ENCODE results near the gene WWOX.

The WWOX gene

DNA sequence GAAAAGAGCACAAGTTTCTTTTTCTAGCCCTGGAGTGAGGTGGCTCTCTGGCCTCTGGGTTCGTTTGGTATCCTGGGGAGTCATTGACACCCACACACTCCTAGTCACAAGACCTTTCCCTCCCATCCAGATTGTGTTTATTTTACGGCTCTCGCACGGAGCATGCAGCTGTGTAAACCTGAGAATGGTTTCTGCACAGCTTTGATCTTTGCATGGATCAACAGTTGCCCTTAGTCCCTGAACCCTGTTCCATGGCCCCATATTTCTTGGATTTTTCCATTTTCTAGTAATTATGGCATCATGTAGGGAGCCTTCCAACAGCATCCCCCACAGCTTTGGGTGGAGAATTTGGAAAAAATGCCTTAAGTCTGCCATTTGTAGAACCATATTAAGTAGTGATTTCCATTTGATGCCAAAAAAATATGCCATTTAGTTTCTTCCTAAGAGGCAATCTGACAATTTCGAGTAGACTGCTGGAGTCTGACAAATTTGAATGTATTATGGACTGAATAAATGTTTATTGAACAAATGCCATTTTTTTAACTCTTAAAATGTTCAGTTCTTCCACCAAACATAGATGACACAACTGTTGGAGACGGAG is 197.7 kb downstream of the WWOX start:
- peak; percentile 73 for DNase-seq (ENCODE audit: low read depth, low spot score)

DNA sequence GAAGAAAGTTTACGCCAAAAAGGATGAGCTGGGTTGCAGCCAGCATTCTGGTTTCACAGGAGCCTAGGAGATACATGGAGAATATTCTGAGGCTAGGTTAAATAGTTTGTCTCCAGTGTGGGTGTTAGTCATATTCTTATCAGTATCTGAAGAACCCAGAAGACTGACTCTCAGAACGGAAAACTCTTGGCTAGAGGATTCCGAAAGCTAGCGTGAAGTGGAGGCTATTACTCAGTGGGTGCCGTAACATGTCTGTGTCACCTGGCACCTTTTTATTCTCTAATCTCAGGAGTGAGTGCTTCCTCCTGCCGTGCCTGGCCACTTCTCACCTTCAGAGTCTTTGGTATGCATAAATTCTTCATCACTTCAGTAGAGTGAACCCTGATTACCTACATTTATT is 199.5 kb downstream of the WWOX start:
- no peak for DNase-seq (ENCODE audit: low read depth, low spot score)

DNA sequence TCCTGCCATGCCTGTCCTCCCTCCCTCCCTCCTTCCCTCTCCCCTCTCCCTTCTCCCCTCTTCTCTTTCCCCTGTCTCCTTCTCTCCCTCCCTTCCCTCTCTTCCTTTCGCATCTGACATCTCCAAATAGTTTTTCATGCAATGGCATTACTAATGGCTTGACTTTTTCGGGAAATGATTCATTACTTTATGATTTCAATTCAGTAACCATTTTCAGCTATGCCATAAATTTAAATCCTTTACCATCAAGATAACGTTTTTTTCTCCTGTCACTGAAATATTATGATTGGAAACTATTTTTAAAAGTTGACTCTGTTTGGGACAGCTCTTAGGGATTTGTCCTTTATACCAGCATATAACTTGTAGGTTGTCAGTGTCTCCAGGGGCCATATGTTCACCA is 201.0 kb downstream of the WWOX start:
- DNase-seq (ENCODE audit: low read depth, low spot score): no peak

DNA sequence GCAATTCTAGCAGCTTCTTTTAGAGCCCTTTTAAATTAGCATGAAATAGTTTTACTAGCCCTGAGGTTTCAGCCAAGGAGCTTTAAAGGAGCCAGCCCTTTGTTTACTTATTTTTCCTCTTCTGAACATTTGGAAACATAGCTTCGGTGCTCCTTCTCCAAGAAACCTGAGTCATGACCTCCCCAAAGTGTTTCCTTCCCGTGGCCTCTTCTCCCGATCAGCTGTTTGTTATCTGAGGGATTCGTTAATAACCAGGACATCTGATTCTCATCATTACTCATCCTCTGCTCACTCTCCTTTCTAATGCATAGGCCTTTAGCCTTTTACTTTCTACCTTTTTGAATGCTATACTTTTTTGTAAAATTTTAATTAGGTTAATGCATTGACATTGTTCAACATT is 204.5 kb downstream of the WWOX start:
- DNase-seq (ENCODE audit: low read depth, low spot score): no peak

DNA sequence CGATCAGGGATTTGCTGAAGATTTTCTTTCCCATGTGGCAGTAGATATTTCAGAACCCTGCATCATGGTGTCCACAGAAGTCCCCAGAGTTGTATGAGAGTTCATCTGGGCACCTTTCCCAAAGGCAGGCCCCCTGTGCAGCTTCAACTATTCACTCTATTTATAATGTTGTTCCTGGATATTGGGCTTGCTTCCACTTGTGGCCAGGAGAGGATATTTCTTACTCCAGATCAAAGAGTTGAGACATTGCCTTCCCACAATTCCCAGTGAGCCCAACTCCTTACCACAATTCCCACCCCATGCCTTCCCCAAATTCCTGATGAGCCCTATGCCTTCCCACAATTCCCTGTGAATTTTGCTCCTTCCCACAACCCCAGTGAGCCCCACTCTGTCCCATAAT is 206.9 kb downstream of the WWOX start:
- DNase-seq (ENCODE audit: low read depth, low spot score): no peak

DNA sequence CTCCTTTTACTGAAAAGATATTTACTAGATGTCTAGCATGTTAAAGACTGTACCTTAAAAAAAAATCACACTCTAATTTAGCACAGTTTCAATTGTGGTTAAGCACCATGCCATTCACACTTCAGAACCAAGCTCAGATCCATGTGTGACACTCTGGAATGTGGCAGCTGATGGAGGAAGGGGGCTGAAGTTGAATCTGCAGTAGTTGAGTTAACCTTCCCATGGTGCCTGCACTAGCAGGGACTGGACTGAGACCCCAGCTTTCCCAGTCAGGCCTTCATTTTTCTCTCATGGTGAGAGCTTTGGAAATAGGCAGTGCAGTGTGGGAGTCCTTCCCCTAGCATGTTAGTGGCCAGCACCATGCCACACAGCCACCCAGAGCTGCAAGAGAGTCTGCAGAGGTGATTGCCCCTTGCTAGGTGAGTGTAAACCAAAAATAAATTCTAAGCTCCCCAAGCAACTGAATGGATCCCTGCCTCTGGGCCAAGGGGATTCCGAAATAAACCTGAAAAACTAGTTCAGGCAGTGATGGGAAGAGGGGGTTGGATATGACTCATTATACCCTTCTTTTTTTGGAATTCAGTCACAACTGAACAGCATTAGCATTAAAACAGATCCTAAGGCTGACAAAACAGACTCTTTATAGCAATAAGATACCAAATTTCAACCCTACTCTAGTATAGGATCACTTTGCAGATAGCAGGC is 208.5 kb downstream of the WWOX start:
- no peak for DNase-seq (ENCODE audit: low read depth, low spot score)

DNA sequence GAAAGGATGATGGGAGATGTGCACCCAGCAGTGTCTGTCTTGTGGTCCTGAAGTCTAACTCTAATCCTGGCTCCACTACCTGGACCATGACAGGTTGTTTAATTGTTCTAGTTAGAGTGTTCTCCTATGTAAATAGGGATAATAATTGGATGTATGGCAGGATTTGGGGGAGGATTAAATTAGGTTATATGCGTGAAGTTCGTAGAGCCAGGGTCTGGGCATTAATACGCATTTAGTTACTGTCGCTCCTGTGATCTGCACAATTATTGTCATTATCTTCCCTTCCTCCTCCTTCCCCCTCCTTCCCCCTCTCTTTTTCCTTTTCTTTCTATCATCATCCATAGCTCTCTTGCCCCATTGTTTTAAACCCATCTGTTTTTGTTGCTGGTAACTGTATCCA is 210.3 kb downstream of the WWOX start:
- DNase-seq (ENCODE audit: low read depth, low spot score): no peak

DNA sequence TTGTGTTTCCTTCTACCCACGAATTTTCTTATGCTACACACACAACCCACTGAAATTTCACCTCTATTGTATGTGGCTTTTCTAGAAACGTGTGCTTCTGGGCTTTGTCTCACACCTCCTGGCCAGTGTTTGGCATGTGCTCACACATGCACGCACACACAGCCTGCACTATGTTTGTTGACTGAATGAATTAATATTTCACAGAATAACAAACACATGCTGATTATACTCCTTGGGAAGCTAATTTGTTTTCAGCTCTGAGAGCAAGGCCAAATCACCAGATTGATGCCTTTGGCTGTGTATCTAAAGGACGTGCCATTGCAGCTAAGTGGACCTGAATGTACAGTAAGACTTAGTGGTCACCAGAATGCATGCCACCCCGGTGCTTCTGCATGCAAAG is 210.7 kb downstream of the WWOX start:
- no peak for DNase-seq (ENCODE audit: low read depth, low spot score)

DNA sequence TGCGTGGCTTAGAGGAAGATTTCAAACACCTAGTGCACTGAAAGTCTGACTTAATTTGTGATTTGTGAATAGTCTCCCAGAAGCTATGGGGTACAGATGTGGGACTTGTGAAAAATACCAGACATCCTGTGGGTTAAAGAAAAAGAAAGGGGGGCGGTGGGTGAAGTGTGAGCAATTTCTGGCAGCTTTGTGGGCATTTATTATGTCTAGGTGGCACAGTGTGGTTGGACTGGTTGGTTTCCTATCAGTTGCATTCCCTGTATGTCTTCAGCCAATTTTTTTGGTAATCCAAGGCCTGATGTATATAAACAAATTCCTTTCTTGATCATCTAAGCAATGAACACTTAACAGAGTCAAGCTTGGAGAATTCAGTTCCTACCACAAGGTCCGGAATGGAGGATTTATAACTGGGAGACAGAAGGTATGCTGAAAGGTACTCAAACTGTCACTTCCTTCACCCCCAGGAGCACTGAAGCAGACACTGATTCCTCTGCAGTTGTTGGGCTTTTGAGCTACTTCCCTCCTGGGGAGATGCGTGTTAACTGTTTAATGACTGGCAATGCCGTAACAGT is 211.6 kb downstream of the WWOX start:
- no peak for DNase-seq (ENCODE audit: low read depth, low spot score)

DNA sequence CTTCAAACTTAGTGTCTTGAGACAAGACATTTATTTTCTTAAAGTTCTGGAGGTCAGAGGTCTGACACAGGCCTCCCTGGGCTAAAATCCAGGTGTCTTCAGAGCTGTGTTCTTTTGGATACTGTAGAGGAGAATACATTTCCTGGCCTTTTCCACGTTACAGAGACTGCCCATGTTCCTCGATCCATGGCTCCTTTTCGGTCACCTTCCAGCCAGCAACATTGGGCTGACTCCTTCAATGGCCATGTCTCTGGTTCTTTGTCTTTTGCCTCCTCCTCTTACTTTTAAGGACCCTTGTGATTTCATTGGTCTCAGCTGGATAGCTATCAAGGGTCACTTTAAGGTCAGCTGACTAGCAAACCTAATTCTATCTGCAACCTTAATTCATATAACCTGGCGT is 212.4 kb downstream of the WWOX start:
- DNase-seq (ENCODE audit: low read depth, low spot score): no peak

DNA sequence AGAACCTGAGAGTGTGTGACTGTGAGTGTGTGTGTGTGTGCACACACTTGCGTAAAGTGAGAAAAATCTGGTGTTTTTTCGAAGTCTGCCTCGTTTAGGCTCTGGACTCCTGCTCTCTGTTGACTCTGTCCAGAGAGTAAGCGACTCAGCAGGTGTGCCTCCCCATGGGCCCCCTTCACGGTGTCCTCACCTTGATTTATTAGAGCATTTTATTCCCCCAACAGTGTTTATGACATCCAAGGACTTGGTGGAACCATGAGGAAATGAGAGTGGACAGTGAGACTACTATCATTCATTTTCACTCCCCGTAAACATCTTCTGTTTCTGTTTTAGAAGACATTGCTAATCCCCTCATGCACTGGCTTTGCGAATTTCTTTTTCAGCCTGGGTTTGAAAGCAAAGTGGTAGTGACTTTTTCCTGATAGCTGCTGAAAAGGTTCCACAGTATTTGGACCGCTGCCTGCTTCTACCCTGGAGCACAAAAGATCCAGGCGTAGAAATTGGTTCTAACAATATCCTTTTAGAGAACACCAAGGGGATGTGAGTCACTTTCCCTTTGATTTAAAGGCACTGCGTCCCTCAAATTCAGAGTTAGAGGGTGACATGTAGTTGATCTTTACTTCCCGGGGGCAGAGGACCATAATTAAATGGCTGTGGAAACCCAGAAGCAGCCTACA is 218.2 kb downstream of the WWOX start:
- DNase-seq (ENCODE audit: low read depth, low spot score): no peak

DNA sequence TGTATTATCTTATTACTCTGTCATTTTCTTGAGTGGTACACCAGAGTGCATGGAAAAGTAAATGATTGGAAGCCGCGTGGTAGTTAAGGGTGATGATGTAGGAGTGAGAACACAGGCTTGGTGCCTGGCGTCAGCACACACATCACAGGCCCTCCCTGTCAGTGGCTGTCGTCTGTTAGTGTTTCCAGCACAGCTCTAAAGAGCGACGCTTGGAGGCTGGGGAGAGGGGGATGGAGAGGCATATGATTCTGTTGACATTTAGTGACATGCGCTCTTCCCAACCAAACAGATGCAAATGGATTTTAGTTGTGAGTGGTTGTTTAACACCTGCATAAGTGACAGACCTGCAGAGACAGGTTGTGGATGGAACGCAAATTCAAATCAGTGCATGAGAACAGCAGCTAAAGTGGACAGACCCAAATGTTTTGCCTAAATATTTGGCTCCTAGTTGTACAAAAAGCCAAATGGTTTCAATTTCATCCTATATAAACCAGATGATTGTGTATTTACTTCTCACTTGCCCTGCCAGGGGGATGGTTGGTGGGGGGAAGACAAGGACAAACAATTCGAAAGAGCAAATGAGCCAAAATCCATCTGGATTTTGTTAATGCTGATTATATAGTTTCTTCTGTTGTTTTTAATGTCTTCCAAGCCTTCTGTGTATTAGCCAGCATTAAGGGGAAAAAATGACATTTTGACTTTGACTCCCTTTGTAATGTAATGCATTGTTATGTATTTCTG is 222.3 kb downstream of the WWOX start:
- no peak for DNase-seq (ENCODE audit: low read depth, low spot score)

DNA sequence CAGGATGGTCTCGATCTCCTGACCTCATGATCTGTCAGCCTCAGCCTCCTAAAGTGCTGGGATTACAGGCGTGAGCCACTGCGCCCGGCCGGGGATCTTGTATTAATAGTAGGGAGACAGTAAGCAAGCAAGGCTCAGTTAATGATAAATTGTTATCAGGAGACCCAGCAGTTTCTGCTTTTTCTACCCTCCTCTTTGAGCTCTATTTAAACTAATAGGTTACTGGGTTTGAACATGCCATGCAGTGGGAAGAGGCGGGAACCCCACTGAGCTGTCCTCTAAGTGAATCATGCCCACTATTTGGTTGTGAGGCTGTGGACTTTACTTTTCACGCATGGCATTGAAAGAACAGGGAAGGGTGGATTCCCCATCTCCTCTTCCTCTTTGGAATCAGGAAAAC is 223.9 kb downstream of the WWOX start:
- DNase-seq (ENCODE audit: low read depth, low spot score): no peak

DNA sequence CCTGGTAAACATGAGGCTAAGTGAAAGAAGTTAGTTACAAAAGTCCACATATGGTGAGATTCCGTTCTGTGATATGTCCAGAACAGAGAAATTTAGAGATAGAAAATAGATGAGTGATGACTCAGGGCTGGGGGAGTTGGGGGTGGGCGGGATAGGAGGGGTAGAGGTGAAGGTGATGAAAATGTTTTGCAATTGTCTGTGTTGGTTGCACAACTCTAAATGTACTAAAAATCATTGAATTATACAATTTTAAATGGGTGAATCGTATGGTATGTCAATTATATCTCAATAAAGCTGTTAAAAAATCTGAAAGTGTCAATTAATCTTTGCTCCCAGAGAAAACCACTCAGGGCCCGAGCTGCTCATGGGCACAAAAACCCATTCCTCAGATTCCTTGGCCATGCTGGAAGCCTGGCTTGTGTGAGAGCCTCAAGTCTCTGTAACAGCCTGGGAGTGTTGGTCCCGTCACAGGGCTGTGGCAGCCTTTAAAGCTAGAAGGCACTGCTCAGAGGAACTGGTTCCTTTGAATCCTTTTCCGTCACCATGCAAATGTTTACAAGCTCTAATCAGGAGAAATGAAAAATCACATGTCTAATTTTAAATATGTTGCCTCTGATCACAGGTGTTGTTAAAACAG is 225.3 kb downstream of the WWOX start:
- no peak for DNase-seq (ENCODE audit: low read depth, low spot score)

DNA sequence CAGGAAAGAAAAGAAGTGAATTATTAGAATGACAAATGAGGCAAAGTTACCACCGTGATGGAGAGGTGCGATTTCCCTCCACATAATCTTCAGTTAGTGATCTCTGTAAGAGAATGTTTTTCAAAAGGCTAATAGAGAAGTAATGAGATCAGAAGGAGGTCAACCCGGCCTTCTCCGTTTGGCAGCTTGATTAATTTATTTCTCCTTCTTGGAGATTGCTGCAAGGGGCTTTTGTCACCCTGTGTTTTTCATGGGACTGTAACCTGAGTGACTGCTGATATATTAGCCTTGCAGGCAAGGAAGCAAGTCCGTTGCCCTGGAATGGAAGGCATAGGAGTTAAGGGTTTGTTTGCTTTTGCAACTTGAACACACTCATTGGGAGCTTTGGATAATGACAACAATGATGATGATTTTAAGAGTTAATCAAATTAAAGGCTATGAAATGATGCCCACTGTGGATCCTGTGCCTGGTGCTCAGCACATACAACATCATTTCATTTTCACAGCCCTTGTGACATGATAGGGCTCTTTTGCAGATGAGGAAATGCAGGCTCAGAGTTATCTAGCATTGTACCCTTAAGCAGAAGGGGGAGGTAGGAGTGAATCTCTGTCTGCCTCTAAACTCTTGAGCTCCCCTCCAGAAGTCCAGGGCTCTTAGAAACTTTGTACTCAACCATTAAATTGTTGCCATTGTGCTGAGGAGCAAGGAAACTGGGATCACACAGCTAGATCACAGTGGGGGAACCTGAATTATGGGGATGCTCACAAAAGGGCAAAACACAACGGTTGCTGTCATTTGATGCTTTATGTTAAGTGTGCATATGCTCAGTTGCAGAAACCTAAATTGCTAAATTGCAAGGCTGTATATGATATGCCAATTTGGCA is 226.3 kb downstream of the WWOX start:
- no peak for DNase-seq (ENCODE audit: low read depth, low spot score)

DNA sequence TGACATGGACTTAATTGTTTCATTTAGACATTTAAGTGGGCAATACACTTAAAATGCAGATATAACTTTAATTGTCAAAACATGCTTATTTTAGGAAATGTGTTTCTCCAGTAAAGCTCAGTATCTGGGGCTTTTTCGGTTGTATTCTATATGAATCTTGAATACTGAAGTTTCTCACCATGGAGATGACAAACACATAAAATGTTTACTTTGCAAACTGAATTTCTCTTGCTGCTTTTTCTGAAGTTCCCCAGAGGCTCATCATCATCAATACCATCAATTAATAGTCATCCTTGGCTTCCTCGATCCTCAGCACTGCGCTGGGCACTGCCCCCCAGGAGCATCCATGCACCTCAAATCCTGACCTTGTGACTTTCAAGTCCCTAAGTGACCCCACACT is 227.3 kb downstream of the WWOX start:
- no peak for DNase-seq (ENCODE audit: low read depth, low spot score)

DNA sequence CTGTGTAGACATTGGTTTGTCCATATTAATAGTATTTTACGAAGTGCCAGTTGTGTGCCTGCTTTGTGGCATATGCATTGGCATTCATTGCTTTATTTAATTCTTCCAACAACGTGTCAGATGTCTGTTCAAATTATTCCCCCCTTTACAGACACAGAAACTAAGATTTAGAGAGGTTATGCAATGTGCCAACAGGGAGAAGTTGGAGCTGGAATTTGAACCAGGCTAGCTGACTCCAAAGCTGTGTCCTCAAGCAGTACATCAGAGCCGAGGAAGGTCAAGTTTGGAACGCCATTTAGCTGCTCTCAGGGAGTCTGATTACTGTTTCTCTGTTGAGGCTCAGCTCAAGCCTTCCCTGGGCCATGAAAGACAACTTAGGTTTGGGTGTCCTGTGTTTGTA is 232.3 kb downstream of the WWOX start:
- no peak for DNase-seq (ENCODE audit: low read depth, low spot score)

DNA sequence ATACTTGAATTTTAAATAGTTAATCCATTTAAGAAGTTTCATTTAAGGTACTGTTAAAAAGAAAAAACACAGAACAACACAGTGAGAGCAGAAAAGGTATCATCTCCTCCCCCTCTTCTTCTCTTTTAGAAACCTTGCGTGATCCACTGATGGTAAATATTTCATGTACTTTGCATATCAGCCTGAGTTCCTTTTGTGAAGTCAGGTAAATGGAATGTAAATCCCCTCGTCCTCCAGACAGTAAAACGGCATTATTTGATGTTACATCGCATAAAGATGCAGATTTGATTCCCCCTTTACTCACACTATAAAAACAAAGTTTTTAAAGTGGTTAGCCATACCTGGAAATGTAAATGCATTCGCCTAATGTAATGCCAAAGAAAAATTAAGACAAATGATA is 234.4 kb downstream of the WWOX start:
- no peak for DNase-seq (ENCODE audit: low read depth, low spot score)

DNA sequence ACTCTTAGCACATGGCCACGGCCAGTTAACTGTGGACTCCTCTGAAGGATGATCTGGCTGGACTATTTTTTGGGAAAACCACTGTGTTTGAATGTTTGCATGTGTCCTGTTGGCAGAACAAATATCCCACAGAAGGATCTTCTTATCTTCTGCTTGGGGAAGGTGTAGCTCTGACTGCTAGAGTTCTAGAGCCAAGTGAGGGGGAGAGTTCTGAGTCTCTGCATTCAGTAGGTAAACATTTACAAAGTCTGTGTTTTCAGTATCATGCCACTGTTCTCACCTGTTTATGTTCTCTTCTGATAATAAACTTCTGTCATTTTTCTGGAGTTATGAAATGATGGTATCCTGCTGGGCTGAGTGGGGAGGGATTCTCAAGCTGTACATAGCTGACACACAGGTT is 241.1 kb downstream of the WWOX start:
- no peak for DNase-seq (ENCODE audit: low read depth, low spot score)

DNA sequence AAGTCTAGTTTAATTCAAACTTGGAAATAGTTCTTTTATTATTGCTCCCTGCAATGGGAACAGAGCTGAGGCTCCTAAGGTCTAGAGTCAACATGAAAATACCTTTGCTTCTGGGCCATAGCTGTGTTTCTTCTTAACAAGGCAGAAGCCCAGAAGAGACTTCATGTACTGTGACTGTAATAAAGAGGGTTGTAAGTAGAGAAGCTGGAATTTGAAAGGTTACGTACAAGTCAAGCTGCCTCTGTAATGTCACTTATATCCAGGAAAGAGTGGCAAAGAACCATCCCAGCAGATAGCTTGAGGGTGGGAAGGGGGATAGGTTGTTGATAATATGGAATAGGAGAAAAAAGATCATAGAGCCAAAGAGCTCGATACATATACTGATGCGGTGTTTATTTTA is 248.6 kb downstream of the WWOX start:
- no peak for DNase-seq (ENCODE audit: low read depth, low spot score)

DNA sequence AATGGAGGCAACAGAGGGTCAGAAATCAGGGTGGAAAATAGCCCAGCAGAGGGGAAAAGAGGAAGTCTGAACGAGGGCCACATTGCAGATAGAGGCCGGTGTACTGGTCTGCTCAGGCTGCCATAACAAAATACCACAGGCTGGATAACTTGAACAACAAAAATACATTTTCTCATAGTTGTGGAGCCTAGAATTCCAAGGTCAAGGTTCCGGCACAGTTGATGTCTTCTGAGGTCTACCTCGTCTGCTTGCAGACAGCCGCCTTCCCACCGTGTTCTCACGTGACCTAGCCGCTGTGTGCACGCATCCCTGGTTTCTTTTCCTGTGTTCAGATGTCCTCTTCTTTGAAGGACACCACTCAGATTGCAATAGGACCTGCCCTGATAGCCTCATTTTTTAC is 249.4 kb downstream of the WWOX start:
- no peak for DNase-seq (ENCODE audit: low read depth, low spot score)

Measured in brain pericyte (primary cell).